IPS DF 6.9 (cell line): ENCODE data around the gene NCAM2.

Experiments used
- DNase-seq: peaks from one replicate; pipeline ENCODE4 v3.0.0-alpha.2; 2013; ENCODE audit warnings: low read depth, low spot score
- H3K27ac ChIP-seq: one replicate; pipeline ENCODE4 v1.5.1; 2013; ENCODE audit warnings: low read length, control low read depth
- H3K27me3 ChIP-seq: 2 replicates; pipeline ENCODE4 v1.6.1; 2013; ENCODE audit warnings: mild to moderate bottlenecking, low read length; ENCODE audit not compliant: control insufficient read depth, insufficient read depth
- H3K36me3 ChIP-seq: 2 replicates; pipeline ENCODE4 v1.6.1; 2013; ENCODE audit warnings: low read length; ENCODE audit not compliant: control insufficient read depth, insufficient read depth
- H3K4me1 ChIP-seq: 2 replicates; pipeline ENCODE4 v1.6.1; 2013; ENCODE audit warnings: low read length; ENCODE audit not compliant: control insufficient read depth, insufficient read depth
- H3K4me3 ChIP-seq: 2 replicates; pipeline ENCODE4 v1.5.1; 2013; ENCODE audit warnings: mild to moderate bottlenecking, low read length
- H3K9me3 ChIP-seq: 2 replicates; pipeline ENCODE4 v1.6.1; 2013; ENCODE audit warnings: low read length, inconsistent platforms; ENCODE audit not compliant: control insufficient read depth, insufficient read depth
- WGBS: extraction: QIAGEN DNeasy Blood & Tissue Kit; methylation state at CpG from one replicate; pipeline ENCODE4 v1.1.7; 2013; ENCODE audit warnings: mixed read lengths, missing lambda C conversion rate; ENCODE audit not compliant: insufficient read length, insufficient coverage; 5-methylcytosine and 5-hydroxymethylcytosine counted together

The NCAM2 gene

DNA sequence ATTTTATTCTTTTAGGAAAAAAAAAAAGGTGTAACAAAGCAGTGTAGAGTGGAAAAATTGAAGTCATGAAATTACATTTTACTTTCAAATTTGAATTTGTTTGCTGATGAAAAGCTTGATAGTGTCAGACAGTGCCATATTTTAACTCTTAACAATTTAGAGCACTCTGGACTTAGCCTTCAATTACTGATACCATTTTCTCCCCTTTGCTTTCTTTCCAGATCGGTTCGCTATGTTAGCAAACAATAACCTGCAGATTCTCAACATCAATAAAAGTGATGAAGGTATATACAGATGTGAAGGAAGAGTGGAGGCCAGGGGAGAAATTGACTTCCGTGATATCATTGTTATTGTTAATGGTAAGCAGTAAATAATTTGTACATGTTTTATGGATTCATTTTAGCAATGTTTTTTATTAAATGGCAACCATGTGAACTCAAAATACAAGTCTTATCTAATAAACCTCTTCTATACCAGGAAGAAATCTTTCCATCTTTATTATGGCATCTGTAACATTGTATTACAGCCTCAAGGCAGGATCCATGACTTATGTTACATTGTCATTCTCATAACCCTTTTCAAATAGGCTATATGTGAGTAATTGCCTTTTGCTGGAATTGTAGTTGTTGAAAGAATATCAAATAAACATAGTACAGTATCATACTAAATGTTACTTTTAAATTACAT, 293.8 kb downstream of the NCAM2 start:
- WGBS: no CpG with 5 or more reads among the region's 3 CpGs
- H3K9me3 ChIP-seq: no peaks in the 10 kb centered on the region; the same call in 1 of the 2 replicates
- no peaks in the 10 kb centered on the region for H3K27me3 ChIP-seq
- no peaks in the 10 kb centered on the region for H3K36me3 ChIP-seq
- no peak for DNase-seq
- H3K4me1 ChIP-seq: no peaks in the 10 kb centered on the region
- no peak overlapping the region for H3K27ac ChIP-seq
- no peak overlapping the region for H3K4me3 ChIP-seq

- DNase-seq: no peak
- Histone ChIP-seq H3K36me3 (no peaks in the 10 kb centered on the region), H3K27ac (no peak overlapping the region), H3K4me3 (no peak overlapping the region), H3K9me3 (no peaks in the 10 kb centered on the region; the same call in 1 of the 2 replicates), H3K4me1 (no peaks in the 10 kb centered on the region), H3K27me3 (no peaks in the 10 kb centered on the region)
- WGBS: no CpG with 5 or more reads among the region's 3 CpGs
Measured at GRCh38 chr21:21295303-21295702, 297.1 kb downstream of the NCAM2 start.

DNA sequence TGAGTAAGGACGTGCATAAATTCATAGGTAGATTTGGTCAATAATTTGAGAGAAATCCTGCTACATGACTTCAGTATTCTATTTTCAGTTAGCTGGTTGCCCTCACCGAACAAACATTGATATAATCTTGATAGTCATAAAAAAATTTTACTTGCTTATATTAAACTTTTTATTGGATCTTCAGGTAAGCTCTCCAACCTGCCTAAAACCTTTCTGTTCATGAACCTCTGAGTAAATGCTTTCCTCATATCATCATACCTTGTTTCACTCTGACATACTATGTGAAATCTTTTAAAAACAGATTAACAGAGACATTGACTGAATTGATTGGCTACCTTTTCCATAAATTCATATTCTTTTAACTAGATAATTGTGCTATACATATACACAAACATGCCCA, 299.0 kb downstream of the NCAM2 start:
- WGBS: 100% methylated on average over 1 of the region's 2 CpGs

DNA sequence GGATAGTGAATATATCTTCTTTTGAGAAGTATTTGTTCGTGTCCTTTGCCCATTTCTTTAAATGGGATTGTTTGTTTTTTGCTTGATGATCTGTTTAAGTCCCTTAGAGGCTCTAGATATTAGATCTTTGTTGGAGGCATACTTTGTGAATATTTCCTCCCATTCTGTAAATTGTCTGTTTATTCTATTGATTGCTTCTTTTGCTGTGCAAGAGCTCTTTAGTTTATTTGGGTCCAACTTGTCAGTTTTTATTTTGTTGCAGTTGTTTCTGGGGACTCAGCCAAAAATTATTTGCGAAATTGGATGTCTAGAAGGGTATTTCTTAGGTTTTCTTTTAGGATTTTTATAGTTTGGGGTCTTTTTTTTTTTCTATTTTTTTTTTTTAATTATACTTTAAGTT, 302.8 kb downstream of the NCAM2 start:
- Histone ChIP-seq H3K4me1 (no peaks in the 10 kb centered on the region), H3K27ac (no peak overlapping the region), H3K36me3 (no peaks in the 10 kb centered on the region), H3K27me3 (no peaks in the 10 kb centered on the region), H3K9me3 (no peaks in the 10 kb centered on the region), H3K4me3 (no peak overlapping the region)
- WGBS: no CpG with 5 or more reads among the region's 2 CpGs
- no peak for DNase-seq

More for the DNA sequence above, 299.0 kb downstream of the NCAM2 start:
- Histone ChIP-seq H3K9me3 (no peaks in the 10 kb centered on the region; the same call in 1 of the 2 replicates), H3K4me1 (no peaks in the 10 kb centered on the region), H3K27ac (no peak overlapping the region), H3K36me3 (no peaks in the 10 kb centered on the region), H3K27me3 (no peaks in the 10 kb centered on the region), H3K4me3 (no peak overlapping the region)
- no peak for DNase-seq

- Histone ChIP-seq H3K4me1 (no peaks in the 10 kb centered on the region), H3K27me3 (no peaks in the 10 kb centered on the region), H3K4me3 (no peak overlapping the region), H3K9me3 (no peaks in the 10 kb centered on the region; the same call in 1 of the 2 replicates), H3K27ac (no peak overlapping the region), H3K36me3 (no peaks in the 10 kb centered on the region)
- no peak for DNase-seq
- no CpG with 5 or more reads among the region's 1 CpG for WGBS
Measured at GRCh38 chr21:21309510-21309909, 311.3 kb downstream of the NCAM2 start.

DNA sequence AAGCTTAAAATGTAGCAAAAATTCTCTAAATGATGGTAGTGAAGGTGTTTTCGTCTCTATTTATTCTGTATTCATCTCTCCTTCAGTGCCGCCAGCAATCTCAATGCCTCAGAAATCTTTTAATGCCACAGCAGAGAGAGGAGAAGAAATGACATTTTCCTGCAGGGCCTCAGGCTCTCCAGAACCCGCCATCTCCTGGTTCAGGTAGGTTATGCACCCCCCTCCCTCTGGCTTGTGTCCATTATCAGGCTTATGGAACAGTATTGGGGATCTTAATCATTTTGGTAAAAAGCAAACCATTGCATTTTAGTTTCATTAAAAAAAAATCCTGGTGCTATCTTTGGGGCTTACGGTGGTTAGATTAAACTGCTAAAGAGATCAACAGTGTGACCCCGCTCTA, 326.1 kb downstream of the NCAM2 start:
- Histone ChIP-seq H3K36me3 (no peaks in the 10 kb centered on the region), H3K27ac (no peak overlapping the region), H3K4me3 (no peak overlapping the region), H3K9me3 (peaks cover 1% of the 10 kb centered on the region; the same call in 1 of the 2 replicates), H3K4me1 (no peaks in the 10 kb centered on the region), H3K27me3 (no peaks in the 10 kb centered on the region)
- DNase-seq: no peak
- WGBS: no CpG with 5 or more reads among the region's 5 CpGs

- no peaks in the 10 kb centered on the region; the same call in 1 of the 2 replicates for H3K9me3 ChIP-seq
- no peaks in the 10 kb centered on the region for H3K27me3 ChIP-seq
- H3K36me3 ChIP-seq: no peaks in the 10 kb centered on the region
- no peak overlapping the region for H3K4me3 ChIP-seq
- no peak for DNase-seq
- H3K27ac ChIP-seq: no peak overlapping the region
- H3K4me1 ChIP-seq: no peaks in the 10 kb centered on the region
- WGBS: no CpG with 5 or more reads among the region's 3 CpGs
Measured at GRCh38 chr21:21332492-21332891, 334.3 kb downstream of the NCAM2 start.

GRCh38 chr21:21341041-21341440, 342.8 kb downstream of the NCAM2 start:
- H3K27me3 ChIP-seq: no peaks in the 10 kb centered on the region
- H3K9me3 ChIP-seq: peaks cover 1% of the 10 kb centered on the region; the same call in 1 of the 2 replicates
- H3K36me3 ChIP-seq: no peaks in the 10 kb centered on the region
- H3K4me3 ChIP-seq: no peak overlapping the region
- no peak for DNase-seq
- no peaks in the 10 kb centered on the region for H3K4me1 ChIP-seq
- H3K27ac ChIP-seq: no peak overlapping the region
- no CpG with 5 or more reads among the region's 2 CpGs for WGBS

DNA sequence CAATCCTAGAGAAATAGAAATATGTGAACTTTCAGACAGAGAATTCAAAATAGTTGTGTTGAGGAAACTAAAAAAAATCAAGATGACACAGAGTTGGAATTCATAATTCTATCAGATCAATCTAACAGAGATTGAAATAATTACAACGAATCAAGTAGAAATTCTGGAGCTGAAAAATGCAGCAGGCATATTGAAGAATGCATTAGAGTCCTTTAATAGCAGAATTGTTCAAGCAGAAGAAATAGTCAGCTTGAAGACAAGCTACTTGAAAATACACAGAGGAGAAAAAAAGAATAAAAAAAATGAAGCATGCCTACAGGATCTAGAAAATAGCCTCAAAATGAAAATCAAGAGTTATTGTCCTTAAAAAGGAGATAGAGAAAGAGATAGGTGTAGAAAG, 347.1 kb downstream of the NCAM2 start:
- no CpG with 5 or more reads among the region's 1 CpG for WGBS

DNA sequence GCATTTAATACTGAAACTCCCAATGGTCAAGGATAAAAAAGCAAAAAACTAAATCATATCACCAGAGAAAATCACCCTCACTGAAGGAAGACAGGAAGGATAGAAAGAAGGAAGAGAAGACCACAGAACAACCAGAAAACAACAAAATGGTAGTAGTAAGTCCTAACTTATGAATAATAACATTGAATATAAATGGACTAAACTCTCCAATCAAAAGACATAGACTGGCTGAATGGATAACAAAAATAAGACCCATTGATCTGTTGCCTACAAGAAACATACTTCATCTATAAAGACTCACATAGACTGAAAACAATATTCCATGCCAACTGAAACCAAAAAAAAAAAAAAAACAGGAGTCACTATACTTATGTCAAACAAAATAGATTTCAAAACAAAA, 347.7 kb downstream of the NCAM2 start:
- peaks cover 1% of the 10 kb centered on the region; the same call in 1 of the 2 replicates for H3K9me3 ChIP-seq
- no peak for DNase-seq
- no peak overlapping the region for H3K27ac ChIP-seq
- H3K4me1 ChIP-seq: no peaks in the 10 kb centered on the region
- H3K4me3 ChIP-seq: no peak overlapping the region
- no peaks in the 10 kb centered on the region for H3K36me3 ChIP-seq
- H3K27me3 ChIP-seq: no peaks in the 10 kb centered on the region

More for the DNA sequence above, 347.1 kb downstream of the NCAM2 start:
- Histone ChIP-seq H3K36me3 (no peaks in the 10 kb centered on the region), H3K4me3 (no peak overlapping the region), H3K27ac (no peak overlapping the region), H3K9me3 (peaks cover 1% of the 10 kb centered on the region; the same call in 1 of the 2 replicates), H3K27me3 (no peaks in the 10 kb centered on the region), H3K4me1 (no peaks in the 10 kb centered on the region)
- DNase-seq: no peak

- Histone ChIP-seq H3K27ac (no peak overlapping the region), H3K4me1 (no peaks in the 10 kb centered on the region), H3K4me3 (no peak overlapping the region), H3K9me3 (peaks cover 2% of the 10 kb centered on the region), H3K36me3 (no peaks in the 10 kb centered on the region), H3K27me3 (no peaks in the 10 kb centered on the region)
- no peak for DNase-seq
Measured at GRCh38 chr21:21366277-21366676, 368.1 kb downstream of the NCAM2 start.
